Panc1 (cell line): ENCODE measurements around the gene SEMA4D. TPM values are rescaled to one million over a fixed set of nuclear protein-coding genes. Genes with fewer than 3 reads are reported as not detected.

ENCODE experiments used
- ATAC-seq: fragments of 200-7000 bp; cut with Tn5 transposase; 2 replicates; pipeline ENCODE4 v1.9.1; 2020; ENCODE audit warnings: mild to moderate bottlenecking, moderate library complexity
- BruUV-seq: library from RNA; stranded (reverse); fragments of 400-500 nt; replicated peaks from 2 replicates; lab custom pipeline; 2021; lab: Mats Ljungman, UMichigan
- CTCF ChIA-PET: fragments of 300-600 bp; sonication (Branson Sonifier 250); formaldehyde crosslinking; loops from one replicate; lab custom pipeline; 2022; ENCODE audit warnings: antibody characterized with exemption; lab: Charles Lee
- POLR2A ChIA-PET: fragments of 300-600 bp; sonication (Branson Sonifier 250); formaldehyde crosslinking; loops from one replicate; lab custom pipeline; 2022; ENCODE audit warnings: antibody characterized with exemption; lab: Charles Lee
- DNase-seq: peaks from one replicate; pipeline ENCODE4 v3.0.0-alpha.2; 2010; ENCODE audit warnings: low read depth, low spot score
- H3K27ac ChIP-seq: 2 replicates; pipeline ENCODE4 v1.5.1; 2011; ENCODE audit warnings: mild to moderate bottlenecking, low read length, inconsistent platforms
- H3K27me3 ChIP-seq: fragments of 200-500 bp; sonication (Bioruptor generic); 2 replicates; pipeline ENCODE4 v1.6.0; 2014; ENCODE audit warnings: low read length, inconsistent platforms; ENCODE audit not compliant: control insufficient read depth, insufficient read depth
- H3K36me3 ChIP-seq: fragments of 200-500 bp; sonication (Bioruptor generic); 2 replicates; pipeline ENCODE4 v1.5.1; 2014; ENCODE audit warnings: inconsistent platforms, mild to moderate bottlenecking, low read length, moderate library complexity; ENCODE audit not compliant: control insufficient read depth, insufficient read depth
- H3K4me1 ChIP-seq: 2 replicates; pipeline ENCODE4 v1.5.1; 2011; ENCODE audit warnings: inconsistent platforms, mild to moderate bottlenecking, low read length, moderate library complexity; ENCODE audit not compliant: control insufficient read depth, insufficient read depth
- H3K4me3 ChIP-seq, 2 experiments: 2 replicates each; pipeline ENCODE4 v1.5.1; 2011 to 2012; ENCODE audit warnings: low read depth in 2 of 2, low read length in 2 of 2, mild to moderate bottlenecking in 2 of 2, inconsistent platforms in 1 of 2, moderate library complexity in 1 of 2
- H3K9me3 ChIP-seq: fragments of 200-500 bp; sonication (Bioruptor generic); 2 replicates; pipeline ENCODE4 v1.5.1; 2014; ENCODE audit warnings: low read depth, mild to moderate bottlenecking, inconsistent platforms, low read length, moderate library complexity; ENCODE audit not compliant: control insufficient read depth, insufficient read depth
- CTCF ChIP-seq: fragments of 450-650 bp; IDR thresholded peaks from 2 replicates; pipeline ENCODE4 v1.5.1; 2017; ENCODE audit warnings: mild to moderate bottlenecking
- POLR2AphosphoS5 ChIP-seq: IDR thresholded peaks from 2 replicates; pipeline ENCODE4 v1.6.1; 2012; ENCODE audit warnings: mild to moderate bottlenecking, low read depth, low read length, moderate library complexity
- SIN3A ChIP-seq: IDR thresholded peaks from 2 replicates; pipeline ENCODE4 v1.6.1; 2012; ENCODE audit warnings: low read depth, mild to moderate bottlenecking, low read length, moderate library complexity, borderline replicate concordance; ENCODE audit not compliant: insufficient read depth
- TCF7L2 ChIP-seq: IDR thresholded peaks from 2 replicates; pipeline ENCODE4 v1.6.1; 2011; ENCODE audit warnings: mild to moderate bottlenecking, low read depth, low read length, inconsistent platforms
- in situ Hi-C: cut with HindIII; loops from 2 replicates; pipeline ENCODE4 v1.10.0; 2016; ENCODE audit warnings: low sequenced_read_pairs, low pct_unique_long_range_greater_than_20kb
- intact Hi-C: fragments of 100-400 bp; cut with micrococcal nuclease; formaldehyde crosslinking; loops from one replicate; pipeline ENCODE4 v1.10.0; 2022; ENCODE audit not compliant: unreplicated experiment
- total RNA-seq: library from RNA; stranded (reverse); gene quantifications from one replicate; pipeline ENCODE4 v1.2.1, GENCODE V29; 2021; ENCODE audit not compliant: unreplicated experiment
- TF ChIP-seq, protein P1 (sequence below), 2 experiments: IDR thresholded peaks; 2 replicates each; pipeline ENCODE4 v1.6.1; 2011 to 2012; ENCODE audit warnings: low read depth in 2 of 2, control low read depth in 1 of 2, low read length in 1 of 2, mild to moderate bottlenecking in 1 of 2, moderate library complexity in 1 of 2; ENCODE audit not compliant: insufficient read depth in 1 of 2

SEMA4D gene
- total RNA-seq, 1 experiment from 2014 or later: 6.5 TPM

- intact Hi-C loops: no loop called here
- BruUV-seq: no TSS peak
- no peak for DNase-seq
- Histone ChIP-seq H3K36me3 (no peaks in the 10 kb centered on the region), H3K9me3 (no peaks in the 10 kb centered on the region), H3K27ac (no peak overlapping the region), H3K27me3 (no peaks in the 10 kb centered on the region), H3K4me3 (no peak overlapping the region), H3K4me1 (no peaks in the 10 kb centered on the region)
- in situ Hi-C loops: no loop called here
- no peak for ATAC-seq
- POLR2A ChIA-PET: no interaction called here
- CTCF ChIA-PET: no interaction called here
- no peak for TF ChIP-seq TCF7L2
- TF ChIP-seq CTCF: no peak
- no peak for TF ChIP-seq POLR2AphosphoS5
- no peak for TF ChIP-seq SIN3A
- TF ChIP-seq, protein P1, sequence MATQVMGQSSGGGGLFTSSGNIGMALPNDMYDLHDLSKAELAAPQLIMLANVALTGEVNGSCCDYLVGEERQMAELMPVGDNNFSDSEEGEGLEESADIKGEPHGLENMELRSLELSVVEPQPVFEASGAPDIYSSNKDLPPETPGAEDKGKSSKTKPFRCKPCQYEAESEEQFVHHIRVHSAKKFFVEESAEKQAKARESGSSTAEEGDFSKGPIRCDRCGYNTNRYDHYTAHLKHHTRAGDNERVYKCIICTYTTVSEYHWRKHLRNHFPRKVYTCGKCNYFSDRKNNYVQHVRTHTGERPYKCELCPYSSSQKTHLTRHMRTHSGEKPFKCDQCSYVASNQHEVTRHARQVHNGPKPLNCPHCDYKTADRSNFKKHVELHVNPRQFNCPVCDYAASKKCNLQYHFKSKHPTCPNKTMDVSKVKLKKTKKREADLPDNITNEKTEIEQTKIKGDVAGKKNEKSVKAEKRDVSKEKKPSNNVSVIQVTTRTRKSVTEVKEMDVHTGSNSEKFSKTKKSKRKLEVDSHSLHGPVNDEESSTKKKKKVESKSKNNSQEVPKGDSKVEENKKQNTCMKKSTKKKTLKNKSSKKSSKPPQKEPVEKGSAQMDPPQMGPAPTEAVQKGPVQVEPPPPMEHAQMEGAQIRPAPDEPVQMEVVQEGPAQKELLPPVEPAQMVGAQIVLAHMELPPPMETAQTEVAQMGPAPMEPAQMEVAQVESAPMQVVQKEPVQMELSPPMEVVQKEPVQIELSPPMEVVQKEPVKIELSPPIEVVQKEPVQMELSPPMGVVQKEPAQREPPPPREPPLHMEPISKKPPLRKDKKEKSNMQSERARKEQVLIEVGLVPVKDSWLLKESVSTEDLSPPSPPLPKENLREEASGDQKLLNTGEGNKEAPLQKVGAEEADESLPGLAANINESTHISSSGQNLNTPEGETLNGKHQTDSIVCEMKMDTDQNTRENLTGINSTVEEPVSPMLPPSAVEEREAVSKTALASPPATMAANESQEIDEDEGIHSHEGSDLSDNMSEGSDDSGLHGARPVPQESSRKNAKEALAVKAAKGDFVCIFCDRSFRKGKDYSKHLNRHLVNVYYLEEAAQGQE (IDR thresholded peaks at IDR 0.05; ENCODE audit: insufficient read depth in 1 of 2, low read depth in 2 of 2, low read length in 1 of 2): no peak
Observed at GRCh38 chr9:89441655-89441970, 56.3 kb downstream of the SEMA4D start.

DNA sequence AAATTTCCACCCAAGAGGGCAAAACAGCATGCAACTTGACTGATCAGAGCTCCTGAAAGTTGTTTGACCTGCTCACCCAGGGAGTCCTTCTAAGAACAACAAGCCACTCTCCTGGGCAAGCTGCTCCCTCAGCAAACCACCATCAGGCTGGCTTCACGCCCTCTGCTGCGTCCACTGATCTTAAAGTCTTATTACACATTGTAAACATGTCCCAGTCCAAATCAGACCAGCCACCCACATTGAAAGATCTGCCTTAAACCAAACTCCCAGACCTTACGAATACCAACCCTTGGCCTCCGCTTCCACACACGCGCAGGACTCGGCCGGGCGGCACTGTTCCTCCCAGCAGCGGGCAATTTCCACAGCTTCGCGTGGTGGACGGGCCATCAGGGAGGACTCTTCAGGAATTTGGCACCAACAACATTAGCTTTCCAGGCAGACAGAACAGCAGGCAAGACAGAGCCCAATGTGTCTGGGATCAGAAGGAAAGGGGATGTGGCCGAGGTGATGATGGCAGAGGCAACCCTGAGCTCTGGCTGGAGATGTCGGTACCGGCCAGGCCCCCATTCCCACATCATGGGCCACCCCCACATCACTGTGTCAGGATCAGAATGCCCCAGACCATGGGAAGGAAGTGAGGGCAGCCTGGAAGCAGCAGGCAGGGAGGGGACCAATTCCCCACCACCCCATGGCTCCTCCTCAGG, 56.8 kb downstream of the SEMA4D start:
- Histone ChIP-seq H3K4me1 (no peaks in the 10 kb centered on the region), H3K36me3 (no peaks in the 10 kb centered on the region), H3K9me3 (no peaks in the 10 kb centered on the region), H3K27ac (no peak overlapping the region), H3K27me3 (no peaks in the 10 kb centered on the region), H3K4me3 (no peak overlapping the region)
- no peak for DNase-seq
- no peak for TF ChIP-seq CTCF
- TF ChIP-seq SIN3A: no peak
- TF ChIP-seq TCF7L2: no peak
- TF ChIP-seq, protein P1 (IDR thresholded peaks at IDR 0.05; ENCODE audit: insufficient read depth in 1 of 2, low read depth in 2 of 2, low read length in 1 of 2): no peak
- no peak for TF ChIP-seq POLR2AphosphoS5
- in situ Hi-C loops (no loop called here), intact Hi-C loops (no loop called here)
- ChIA-PET CTCF (no interaction called here), POLR2A (no interaction called here)
- no peak for ATAC-seq
- BruUV-seq: no TSS peak
